AG08395 (cell line): ENCODE measurements around the gene CSNK1G3.

Experiments used
- DNase-seq: peaks from one replicate; pipeline ENCODE4 v3.0.0; 2012; ENCODE audit warnings: mixed read lengths, low spot score

Gene CSNK1G3

DNA sequence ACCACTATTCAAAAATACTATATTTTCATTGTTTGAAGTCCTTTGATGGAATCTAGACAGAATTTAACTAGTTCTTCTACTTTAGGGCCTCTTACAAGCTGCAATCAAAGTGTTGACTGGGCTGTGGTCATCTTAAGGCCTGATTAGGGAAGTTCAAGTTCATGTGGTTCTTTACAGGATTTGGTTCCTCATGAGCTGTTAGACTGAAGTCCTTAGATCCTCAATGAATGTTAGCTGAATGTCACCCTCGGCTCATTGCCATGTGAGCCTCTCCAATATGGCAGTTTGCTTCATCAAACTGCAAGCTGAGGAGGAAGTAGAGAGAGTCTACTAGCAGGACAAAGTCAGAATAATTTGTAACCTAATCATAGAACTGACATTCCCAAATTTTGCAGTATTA, 135.1 kb downstream of the CSNK1G3 start:
- DNase-seq: no peak

DNA sequence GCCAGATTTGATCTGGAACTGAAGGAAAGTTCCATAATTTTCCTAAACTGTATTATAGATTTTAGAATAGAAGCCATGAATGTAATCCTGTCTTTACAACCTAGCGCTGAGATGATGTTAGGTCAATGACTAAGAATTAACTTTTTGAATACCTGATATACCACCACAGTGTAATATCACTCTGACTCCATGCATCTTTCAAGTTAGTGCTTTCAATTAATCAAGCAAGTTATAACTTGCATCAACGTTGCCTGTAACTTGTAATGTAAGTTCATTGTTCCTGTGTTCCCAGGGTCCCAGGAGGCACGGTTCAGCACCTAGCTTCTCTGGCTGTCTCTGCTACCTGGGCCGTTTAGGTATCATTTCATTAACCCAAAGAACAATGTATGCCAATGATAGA, 139.3 kb downstream of the CSNK1G3 start:
- no peak for DNase-seq

- no peak for DNase-seq
These were observed 147.0 kb downstream of the CSNK1G3 start for GRCh38 chr5:123659011-123659410.

DNA sequence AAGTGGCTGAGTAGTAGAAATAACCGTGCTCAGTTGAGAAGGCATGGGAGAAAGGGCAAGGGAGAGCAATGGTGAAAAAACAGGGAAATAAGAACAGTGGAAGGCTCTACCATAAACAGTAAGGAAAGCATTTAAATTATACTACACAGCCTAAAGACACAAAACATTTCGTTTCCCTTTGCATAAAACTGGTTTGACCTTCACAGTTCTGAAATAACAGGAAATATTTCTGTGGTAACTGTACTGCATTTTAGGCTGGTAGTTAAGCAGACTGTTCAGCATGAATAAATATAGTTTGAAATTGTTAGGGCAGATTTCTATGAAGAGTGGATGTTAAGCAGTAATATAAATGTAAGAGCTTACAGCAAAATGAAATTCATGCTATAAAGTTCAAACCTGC, 147.5 kb downstream of the CSNK1G3 start:
- DNase-seq: no peak

GRCh38 chr5:123664961-123665360, 153.0 kb downstream of the CSNK1G3 start:
- DNase-seq: no peak

GRCh38 chr5:123665822-123666371, 153.9 kb downstream of the CSNK1G3 start:
- DNase-seq: no peak
